GM06990 (cell line): ENCODE data around the gene ABHD17A.

ENCODE experiments used
- DNase-seq: peaks from one replicate; pipeline ENCODE4 v3.0.0-alpha.2; 2011; ENCODE audit not compliant: insufficient read length; ENCODE audit errors: extremely low read depth
- H3K27me3 ChIP-seq: replicated peaks from 2 replicates; pipeline ENCODE4 v1.6.0; 2011; ENCODE audit warnings: low read length; ENCODE audit not compliant: control insufficient read depth, insufficient read depth
- H3K36me3 ChIP-seq: 2 replicates; pipeline ENCODE4 v1.5.1; 2011; ENCODE audit warnings: low read length; ENCODE audit not compliant: control insufficient read depth, insufficient read depth
- H3K4me3 ChIP-seq: replicated peaks from 2 replicates; pipeline ENCODE4 v1.5.1; 2011; ENCODE audit warnings: low read depth, mild to moderate bottlenecking, control low read depth, low read length
- TF ChIP-seq, protein P1 (sequence below): IDR thresholded peaks from 2 replicates; pipeline ENCODE4 v1.5.1; 2011; ENCODE audit warnings: low read length, control low read depth, mild to moderate bottlenecking, inconsistent platforms; ENCODE audit not compliant: insufficient read depth, poor library complexity, severe bottlenecking

ABHD17A gene

DNA sequence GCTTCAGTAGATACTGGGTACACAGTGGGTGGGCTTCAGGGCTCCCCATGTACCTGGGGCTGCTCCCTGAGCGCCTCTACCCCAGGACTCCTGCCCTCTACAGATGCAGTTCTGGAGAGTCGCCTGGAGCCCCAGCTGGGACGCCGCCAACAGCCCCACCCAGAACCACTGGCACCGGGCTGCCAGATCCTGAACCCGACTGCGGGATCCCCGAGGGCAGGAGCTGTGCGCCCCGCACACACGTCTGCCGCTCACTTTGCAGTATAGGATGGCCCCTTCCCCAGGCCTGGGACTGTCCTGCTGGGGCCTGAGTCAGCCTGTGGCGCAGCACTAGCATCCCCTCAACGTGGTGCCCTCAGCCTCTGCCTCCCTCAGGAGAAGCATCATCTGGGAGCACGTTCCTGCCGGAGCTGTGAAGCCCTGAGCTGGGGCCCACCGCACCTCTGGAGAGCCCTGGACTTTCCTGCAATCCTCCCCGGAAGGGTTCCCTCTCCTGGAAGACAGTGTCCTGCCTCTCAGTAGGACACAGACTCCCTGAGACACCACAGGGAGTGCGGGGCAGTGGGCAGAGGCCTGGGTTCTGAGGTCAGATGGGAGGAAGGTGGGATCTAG lies 40.7 kb downstream of the ABHD17A start:
- TF ChIP-seq, protein P1, sequence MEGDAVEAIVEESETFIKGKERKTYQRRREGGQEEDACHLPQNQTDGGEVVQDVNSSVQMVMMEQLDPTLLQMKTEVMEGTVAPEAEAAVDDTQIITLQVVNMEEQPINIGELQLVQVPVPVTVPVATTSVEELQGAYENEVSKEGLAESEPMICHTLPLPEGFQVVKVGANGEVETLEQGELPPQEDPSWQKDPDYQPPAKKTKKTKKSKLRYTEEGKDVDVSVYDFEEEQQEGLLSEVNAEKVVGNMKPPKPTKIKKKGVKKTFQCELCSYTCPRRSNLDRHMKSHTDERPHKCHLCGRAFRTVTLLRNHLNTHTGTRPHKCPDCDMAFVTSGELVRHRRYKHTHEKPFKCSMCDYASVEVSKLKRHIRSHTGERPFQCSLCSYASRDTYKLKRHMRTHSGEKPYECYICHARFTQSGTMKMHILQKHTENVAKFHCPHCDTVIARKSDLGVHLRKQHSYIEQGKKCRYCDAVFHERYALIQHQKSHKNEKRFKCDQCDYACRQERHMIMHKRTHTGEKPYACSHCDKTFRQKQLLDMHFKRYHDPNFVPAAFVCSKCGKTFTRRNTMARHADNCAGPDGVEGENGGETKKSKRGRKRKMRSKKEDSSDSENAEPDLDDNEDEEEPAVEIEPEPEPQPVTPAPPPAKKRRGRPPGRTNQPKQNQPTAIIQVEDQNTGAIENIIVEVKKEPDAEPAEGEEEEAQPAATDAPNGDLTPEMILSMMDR = no peak
- peaks cover 9% of the 10 kb centered on the region for H3K36me3 ChIP-seq
- no peaks in the 10 kb centered on the region for H3K27me3 ChIP-seq
- DNase-seq = no peak
- H3K4me3 ChIP-seq = no peak overlapping the region

DNA sequence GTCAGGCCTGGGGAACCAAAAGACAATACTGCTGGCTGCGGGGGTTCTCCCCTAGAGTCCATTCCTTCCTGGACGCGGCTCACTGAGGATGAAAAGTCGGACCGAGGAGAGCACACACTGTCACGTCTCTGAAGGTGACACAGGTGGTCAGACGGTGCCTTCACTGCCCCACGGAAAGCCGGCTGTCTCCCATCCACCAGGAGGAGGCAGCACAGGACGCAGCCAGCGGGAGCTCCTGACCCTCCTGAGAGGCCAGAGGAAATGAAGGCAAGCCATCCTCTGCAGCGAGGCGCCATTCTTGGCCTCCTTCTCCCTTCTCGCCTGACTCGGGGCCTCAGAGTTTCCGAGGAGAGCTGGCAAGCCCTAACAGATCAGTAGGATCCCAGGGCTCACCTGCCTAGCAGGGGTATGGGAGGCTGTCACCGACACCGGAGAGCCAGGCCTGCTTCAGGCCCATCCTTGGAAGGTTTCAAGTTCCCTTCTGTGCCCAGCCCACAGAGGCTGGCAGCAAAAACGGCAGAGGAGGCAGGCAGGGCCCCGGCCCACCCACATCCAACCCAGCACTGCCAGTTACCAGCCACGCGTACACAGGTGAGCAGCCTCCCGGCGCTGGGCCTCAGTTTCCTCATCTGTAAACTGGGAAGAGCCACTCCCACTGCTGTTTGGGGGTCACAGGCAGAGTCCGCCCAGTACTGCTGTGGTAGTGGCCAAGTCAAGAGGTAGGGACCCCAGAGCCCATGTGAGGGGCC lies 41.5 kb downstream of the ABHD17A start:
- no peak for DNase-seq
- no peak overlapping the region for H3K4me3 ChIP-seq
- TF ChIP-seq, protein P1 = no peak
- H3K36me3 ChIP-seq = peaks cover 9% of the 10 kb centered on the region
- no peaks in the 10 kb centered on the region for H3K27me3 ChIP-seq

DNA sequence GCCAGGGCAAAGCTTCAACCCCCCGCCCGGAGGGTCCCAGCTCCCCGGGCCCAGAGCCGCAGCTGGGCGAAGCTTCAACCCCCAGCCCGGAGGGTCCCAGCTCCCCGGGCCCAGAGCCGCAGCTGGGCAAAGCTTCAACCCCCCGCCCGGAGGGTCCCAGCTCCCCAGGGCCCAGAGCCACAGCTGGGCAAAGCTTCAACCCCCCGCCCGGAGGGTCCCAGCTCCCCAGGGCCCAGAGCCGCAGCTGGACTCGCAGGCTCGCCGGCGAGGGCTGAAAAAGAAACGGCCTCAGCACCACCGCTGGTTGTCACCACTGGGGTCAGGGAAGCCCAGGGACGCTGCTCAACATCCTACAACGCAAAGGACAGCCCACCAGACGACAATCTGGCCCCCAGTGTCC lies 42.2 kb downstream of the ABHD17A start:
- peaks cover 9% of the 10 kb centered on the region for H3K36me3 ChIP-seq

DNA sequence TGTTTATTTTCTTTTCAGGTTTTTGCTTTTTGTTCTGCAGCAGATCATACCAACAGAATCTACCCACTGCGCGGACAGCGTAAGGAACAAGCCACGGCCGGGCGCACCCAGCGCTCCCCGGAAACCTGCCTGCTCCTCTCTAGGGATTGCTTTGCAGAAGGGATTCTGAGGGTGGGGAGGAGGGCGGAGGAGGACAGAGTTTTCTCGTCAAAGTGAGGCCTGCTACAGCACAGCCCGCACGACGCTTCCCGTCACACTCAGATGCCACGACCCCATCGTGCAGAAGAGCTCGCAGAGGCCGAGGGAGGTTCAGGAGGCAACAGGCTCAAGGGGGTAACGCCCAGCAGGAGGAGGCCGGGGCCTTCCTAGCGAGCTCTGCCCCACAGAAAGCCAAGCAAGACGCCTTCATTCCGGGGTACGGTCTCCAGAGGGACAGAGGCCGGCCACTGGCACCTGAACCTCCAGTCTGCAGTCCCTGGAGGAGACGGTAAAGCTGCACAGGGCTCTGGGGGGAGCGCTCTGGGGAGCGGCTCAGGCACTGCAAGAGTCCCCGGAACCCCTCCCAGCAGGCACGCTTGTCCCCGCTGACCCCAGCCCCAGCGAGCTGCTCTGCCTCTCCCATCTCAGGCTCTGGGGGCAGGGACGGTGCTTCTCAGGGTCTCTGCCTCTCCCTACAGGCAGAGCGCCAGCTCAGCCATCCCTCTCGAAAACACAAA lies 43.9 kb downstream of the ABHD17A start:
- TF ChIP-seq, protein P1 = no peak
- no peak for DNase-seq
- Histone ChIP-seq H3K36me3 (peaks cover 10% of the 10 kb centered on the region), H3K27me3 (no peaks in the 10 kb centered on the region), H3K4me3 (no peak overlapping the region)

More for the DNA sequence above, 42.2 kb downstream of the ABHD17A start:
- Histone ChIP-seq H3K27me3 (no peaks in the 10 kb centered on the region), H3K4me3 (no peak overlapping the region)
- TF ChIP-seq, protein P1 = no peak
- DNase-seq = no peak

DNA sequence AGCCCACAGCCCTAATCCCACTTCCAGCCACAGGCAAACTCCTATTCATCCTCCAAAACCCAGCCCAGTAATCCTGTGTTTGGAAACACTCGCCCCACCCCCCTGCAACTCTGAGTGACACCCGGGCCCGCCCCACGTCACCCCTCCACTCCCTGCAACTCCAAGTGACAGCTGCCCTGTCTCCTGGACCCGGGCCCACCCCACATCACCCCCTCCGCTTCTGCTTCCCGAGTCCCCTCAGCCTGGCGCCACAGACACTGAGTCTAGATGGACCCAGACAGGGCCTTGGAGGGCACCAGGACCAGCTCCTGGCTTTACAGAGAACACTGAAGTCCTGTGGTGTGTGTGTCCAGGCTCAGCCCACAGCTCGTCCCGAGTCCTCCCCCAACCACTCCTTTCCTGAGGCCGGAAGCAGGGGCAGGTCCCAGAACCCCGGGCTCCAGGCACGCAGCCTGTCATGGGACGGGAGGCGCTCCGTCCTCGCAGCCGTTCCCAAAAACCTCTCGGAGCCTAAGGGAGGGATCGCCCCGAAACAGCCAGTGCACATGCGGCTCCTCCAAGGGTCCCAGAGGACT lies 44.7 kb downstream of the ABHD17A start:
- no peak overlapping the region for H3K4me3 ChIP-seq
- DNase-seq = no peak
- peaks cover 10% of the 10 kb centered on the region for H3K36me3 ChIP-seq
- H3K27me3 ChIP-seq = no peaks in the 10 kb centered on the region
- TF ChIP-seq, protein P1 = no peak
